Activated naive CD8-positive, alpha-beta T cell treated with anti-CD3 and anti-CD28 coated beads for 36 hours (primary cell): ENCODE data around the gene OR52H1. TPM values are rescaled to one million over a fixed set of nuclear protein-coding genes. Genes with fewer than 3 reads are reported as not detected.

Source experiments
- DNase-seq: peaks from one replicate; pipeline ENCODE4 v3.0.0; 2021
- H3K27ac Mint-ChIP-seq: one replicate; pipeline ENCODE4 v1.8.0; 2022; ENCODE audit warnings: mild to moderate bottlenecking, moderate library complexity, mixed read lengths
- H3K27me3 Mint-ChIP-seq: one replicate; pipeline ENCODE4 v1.8.0; 2022; ENCODE audit warnings: mild to moderate bottlenecking, mixed read lengths
- H3K36me3 Mint-ChIP-seq: one replicate; pipeline ENCODE4 v1.8.0; 2021; ENCODE audit warnings: mild to moderate bottlenecking, mixed read lengths
- H3K4me1 Mint-ChIP-seq: one replicate; pipeline ENCODE4 v1.8.0; 2021; ENCODE audit warnings: mixed read lengths
- H3K4me3 Mint-ChIP-seq: one replicate; pipeline ENCODE4 v1.8.0; 2022; ENCODE audit warnings: mild to moderate bottlenecking, moderate library complexity, mixed read lengths
- H3K9me3 Mint-ChIP-seq: one replicate; pipeline ENCODE4 v1.8.0; 2022; ENCODE audit warnings: mixed read lengths
- total RNA-seq, 2 experiments: library from RNA; stranded (reverse); gene quantifications; one replicate each; pipeline ENCODE4 v1.2.3, GENCODE V29; 2021

The OR52H1 gene
- total RNA-seq, 2 experiments from 2014 or later = not detected

DNA sequence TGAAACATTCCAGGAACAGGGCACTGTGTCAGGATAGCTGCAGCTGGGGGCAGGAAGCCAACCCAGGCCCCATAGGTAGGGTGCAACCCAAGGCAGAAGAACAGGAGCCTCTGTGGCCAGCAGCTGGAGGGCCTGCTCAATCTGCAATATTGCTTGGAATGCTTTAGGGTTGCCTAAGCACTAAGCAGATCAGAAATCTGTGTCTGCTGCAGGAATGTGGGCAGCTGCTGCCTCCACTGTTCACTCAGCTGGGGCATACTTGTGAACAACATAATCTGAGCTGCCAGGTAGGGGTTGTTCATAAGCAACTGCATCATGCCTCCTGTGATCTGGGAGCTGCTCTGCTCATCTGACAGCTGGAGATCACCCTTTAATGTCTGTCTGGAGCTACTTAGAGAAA, 33.5 kb downstream of the OR52H1 start:
- Mint-ChIP-seq H3K4me1 (no peaks in the 10 kb centered on the region), H3K4me3 (no peak overlapping the region), H3K27ac (no peak overlapping the region), H3K36me3 (no peaks in the 10 kb centered on the region), H3K27me3 (no peaks in the 10 kb centered on the region), H3K9me3 (no peaks in the 10 kb centered on the region)
- DNase-seq = no peak

DNA sequence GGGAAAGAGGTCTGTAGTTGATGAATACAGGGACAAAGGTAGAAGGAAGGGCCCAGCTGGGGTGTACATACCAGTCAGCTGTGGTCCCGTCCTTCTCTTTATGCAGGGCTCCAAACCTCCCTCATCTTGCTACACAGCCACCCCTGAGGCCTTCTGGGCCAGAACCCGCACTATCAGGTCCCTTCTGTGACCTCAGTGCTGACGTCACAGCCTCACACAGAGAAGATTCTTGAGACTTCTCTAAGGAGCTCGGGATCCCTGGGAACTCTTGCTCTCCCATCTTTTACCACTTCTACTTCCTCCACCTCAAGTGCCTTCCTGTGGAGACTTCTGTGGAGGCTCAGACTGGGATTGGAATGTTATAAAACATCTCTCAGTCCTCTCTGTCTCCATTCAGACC, 38.5 kb downstream of the OR52H1 start, which contains the start of gene UBQLN3:
Gene UBQLN3 (minus strand): TSS at position 155 of the 400 bp plus-strand sequence. CDS start 399 bp downstream, outside the sequence.
- Mint-ChIP-seq H3K4me3 (no peak within 1 kb of the TSS), H3K27me3 (peaks cover 4% of the 10 kb centered on the region), H3K9me3 (no peaks in the 10 kb centered on the region), H3K4me1 (no peaks in the 10 kb centered on the region), H3K27ac (no peak within 1 kb of the TSS), H3K36me3 (no peaks in the 10 kb centered on the region)
- no peak for DNase-seq

DNA sequence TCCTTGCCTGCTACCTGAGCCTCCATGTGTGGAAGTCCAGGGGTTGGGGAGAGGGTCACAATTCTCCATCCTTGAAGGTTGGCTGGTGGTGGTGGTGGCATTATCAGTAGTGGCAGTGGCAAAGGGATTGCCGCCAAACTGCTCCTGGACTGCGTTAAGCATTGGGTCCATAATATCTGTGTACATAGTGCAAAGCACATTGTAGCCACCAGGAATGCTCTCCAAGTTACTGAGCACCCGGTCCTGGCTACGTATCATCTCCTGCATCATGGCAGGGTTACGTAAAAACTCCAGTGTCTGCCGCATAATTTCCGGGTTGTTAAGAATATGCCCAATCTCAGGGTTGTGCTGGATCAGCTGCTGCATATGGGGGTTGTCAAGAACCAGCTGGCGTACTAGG, 39.7 kb downstream of the OR52H1 start:
- no peak for DNase-seq
- Mint-ChIP-seq H3K36me3 (no peaks in the 10 kb centered on the region), H3K4me1 (no peaks in the 10 kb centered on the region), H3K4me3 (no peak overlapping the region), H3K27me3 (peaks cover 4% of the 10 kb centered on the region), H3K9me3 (no peaks in the 10 kb centered on the region), H3K27ac (no peak overlapping the region)

DNA sequence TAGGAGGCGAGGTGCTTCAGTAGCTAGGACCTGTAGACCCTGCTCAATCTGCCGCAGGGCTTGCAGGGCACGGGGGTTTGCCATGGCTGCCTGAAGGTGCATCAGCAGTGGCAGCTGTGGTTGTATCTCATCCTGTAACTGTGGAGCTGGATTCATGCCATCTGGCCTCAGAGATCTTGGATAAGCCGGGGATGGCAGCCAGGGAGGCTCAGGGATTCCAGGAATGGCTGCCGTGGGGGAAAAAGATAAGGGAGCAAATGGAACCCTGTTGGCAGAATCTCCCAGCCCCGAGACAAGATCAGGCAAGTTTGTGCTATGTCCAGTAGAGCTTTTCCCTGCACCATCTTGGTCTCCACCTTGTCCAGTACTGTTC, 40.4 kb downstream of the OR52H1 start:
- no peak for DNase-seq
- H3K9me3 Mint-ChIP-seq = no peaks in the 10 kb centered on the region

DNA sequence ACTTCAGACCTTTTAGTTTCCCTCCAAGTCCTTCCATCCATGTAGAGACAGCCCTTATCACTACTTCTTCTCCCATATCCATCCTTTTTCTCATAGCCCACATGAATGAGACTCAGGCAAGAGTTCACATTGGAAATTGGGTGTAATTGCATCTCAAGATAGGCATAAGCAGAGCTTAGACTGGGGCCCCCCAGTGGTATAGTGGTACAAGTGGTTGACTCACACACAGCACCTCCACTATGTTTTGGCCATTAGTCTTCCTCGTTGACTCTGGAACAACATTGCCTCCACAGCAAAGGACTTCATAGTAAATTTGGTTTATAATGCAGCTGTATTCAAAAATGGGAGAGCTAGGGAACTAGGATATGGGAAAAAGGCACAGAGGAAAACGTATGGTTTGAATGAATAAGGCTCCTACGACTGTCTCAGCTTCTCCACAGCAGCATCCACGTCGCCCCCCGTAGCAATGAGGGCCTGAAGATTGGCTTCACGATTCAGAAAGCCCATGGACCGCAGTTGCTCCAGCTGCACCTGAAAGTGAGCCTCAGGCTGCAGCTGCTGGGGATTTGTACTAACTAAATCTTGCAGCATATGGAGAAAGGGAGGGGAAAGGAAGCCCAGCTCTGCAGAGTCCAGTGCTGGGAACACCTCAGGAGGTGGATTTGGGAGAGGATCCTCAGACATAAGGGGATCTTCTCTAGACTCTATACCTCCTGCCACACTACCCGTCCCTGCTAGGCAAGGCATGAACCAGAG, 41.0 kb downstream of the OR52H1 start:
- no peak for DNase-seq
- Mint-ChIP-seq H3K27ac (no peak overlapping the region), H3K4me3 (no peak overlapping the region), H3K9me3 (no peaks in the 10 kb centered on the region), H3K27me3 (peaks cover 4% of the 10 kb centered on the region), H3K4me1 (no peaks in the 10 kb centered on the region), H3K36me3 (no peaks in the 10 kb centered on the region)

More for the DNA sequence above, 40.4 kb downstream of the OR52H1 start:
- peaks cover 4% of the 10 kb centered on the region for H3K27me3 Mint-ChIP-seq
- H3K27ac Mint-ChIP-seq = no peak overlapping the region
- no peak overlapping the region for H3K4me3 Mint-ChIP-seq
- no peaks in the 10 kb centered on the region for H3K36me3 Mint-ChIP-seq
- no peaks in the 10 kb centered on the region for H3K4me1 Mint-ChIP-seq

DNA sequence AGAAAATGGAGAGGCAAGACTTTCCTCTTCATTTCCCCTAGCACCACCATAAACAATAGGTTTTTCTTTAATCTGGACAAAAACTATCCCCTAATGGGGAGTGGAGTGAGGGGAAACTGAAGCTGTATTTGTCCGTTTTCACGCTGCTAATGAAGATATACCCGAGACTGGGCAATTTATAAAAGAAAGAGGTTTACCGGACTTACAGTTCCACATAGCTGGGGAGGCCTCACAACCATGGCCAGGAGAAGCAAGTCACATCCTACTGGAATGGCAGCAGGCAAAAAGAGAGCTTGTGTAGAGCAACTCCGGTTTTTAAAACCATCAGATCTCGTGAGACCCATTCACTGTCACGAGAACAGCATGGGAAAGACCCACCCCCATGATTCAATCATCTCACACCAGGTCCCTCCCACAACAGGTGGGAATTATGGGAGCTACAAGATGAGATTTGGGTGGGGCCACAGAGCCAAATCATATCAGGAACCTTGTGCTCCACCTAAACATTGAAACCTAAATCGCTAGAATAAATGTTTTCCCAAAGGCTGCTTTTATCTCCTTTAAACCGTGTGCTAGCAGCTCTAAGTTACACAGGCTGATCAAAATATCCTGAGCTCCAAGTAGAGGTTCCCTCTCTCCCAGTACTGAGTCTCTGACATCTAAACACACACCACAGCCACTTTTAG, 42.8 kb downstream of the OR52H1 start:
- no peaks in the 10 kb centered on the region for H3K4me1 Mint-ChIP-seq
- H3K27ac Mint-ChIP-seq = no peak overlapping the region
- no peak for DNase-seq
- no peak overlapping the region for H3K4me3 Mint-ChIP-seq
- H3K36me3 Mint-ChIP-seq = no peaks in the 10 kb centered on the region
- peaks cover 4% of the 10 kb centered on the region for H3K27me3 Mint-ChIP-seq
- no peaks in the 10 kb centered on the region for H3K9me3 Mint-ChIP-seq

DNA sequence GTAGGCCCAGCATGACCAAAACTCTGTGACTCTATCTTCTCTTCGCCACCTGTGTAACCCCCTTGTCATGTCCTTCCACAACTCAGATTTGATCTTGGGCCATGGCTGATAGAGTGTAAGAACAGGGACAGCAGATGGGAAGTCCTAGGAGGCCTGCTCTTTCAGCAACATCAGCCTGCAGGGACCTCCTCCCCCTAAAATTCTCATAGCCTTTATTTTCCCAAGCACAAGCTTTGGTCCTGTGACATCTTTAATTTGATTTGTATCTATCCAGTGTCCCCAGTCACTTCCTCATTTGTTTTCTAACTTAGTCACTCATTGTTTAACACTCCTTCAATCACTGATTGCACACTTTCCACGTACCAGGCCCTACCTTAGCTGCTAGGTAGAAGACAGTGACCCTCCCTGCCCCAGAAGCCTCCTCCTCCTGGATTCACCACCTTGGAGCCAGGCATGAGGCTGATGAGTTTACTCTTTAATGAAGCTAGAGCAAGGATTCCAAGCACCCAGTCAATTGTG, 43.9 kb downstream of the OR52H1 start:
- Mint-ChIP-seq H3K4me3 (no peak overlapping the region), H3K36me3 (no peaks in the 10 kb centered on the region), H3K9me3 (no peaks in the 10 kb centered on the region), H3K4me1 (no peaks in the 10 kb centered on the region), H3K27ac (no peak overlapping the region), H3K27me3 (peaks cover 4% of the 10 kb centered on the region)
- DNase-seq = no peak

DNA sequence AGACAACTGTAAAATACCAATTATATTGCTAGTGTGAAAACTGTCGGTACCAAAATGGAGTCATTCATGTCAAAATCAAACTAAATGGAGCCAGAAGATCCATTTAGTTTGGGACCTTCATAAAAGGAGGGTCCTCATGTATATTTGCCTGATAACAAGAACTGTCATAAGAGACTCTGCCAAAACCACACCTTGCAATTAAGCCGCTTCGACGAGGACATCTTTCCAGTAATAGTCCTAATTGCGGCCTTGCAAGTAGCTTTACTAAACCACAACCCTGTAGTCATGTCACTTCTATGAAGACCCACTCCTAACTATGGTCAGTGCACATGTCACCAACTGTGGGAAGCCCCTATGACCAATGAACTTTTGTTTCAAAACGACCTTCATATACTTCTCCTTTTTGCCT, 47.9 kb downstream of the OR52H1 start:
- no peaks in the 10 kb centered on the region for H3K4me1 Mint-ChIP-seq
- no peaks in the 10 kb centered on the region for H3K9me3 Mint-ChIP-seq
- H3K36me3 Mint-ChIP-seq = no peaks in the 10 kb centered on the region
- no peak overlapping the region for H3K4me3 Mint-ChIP-seq
- no peak for DNase-seq
- no peaks in the 10 kb centered on the region for H3K27me3 Mint-ChIP-seq
- H3K27ac Mint-ChIP-seq = no peak overlapping the region

DNA sequence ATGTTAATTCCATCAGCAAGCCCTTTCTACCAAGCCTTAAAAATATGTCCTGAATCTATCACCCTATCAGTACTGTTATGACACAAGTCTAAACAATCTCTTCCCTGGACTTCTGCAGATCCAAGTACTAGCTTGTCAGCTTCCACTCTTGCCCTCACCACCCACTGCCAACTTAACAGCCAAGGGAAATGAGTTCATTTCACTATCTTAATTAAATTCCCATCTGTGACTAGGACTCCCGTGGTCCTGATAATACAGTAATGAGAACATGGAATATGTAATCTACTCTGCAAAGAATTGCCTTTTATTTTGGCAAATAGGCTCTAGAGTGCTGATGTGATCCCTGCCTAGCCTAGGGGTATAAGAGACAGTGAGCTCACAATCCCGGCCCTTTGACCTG, 48.7 kb downstream of the OR52H1 start:
- H3K4me1 Mint-ChIP-seq = no peaks in the 10 kb centered on the region
- H3K36me3 Mint-ChIP-seq = no peaks in the 10 kb centered on the region
- no peak overlapping the region for H3K27ac Mint-ChIP-seq
- DNase-seq = no peak
- H3K4me3 Mint-ChIP-seq = no peak overlapping the region
- no peaks in the 10 kb centered on the region for H3K27me3 Mint-ChIP-seq
- no peaks in the 10 kb centered on the region for H3K9me3 Mint-ChIP-seq

Other genes starting within 250 kb of the OR52H1 start
- not detected for gene OR51B4, start 246.6 kb downstream of the OR52H1 start, total RNA-seq
- not detected for gene OR51B2, start 224.2 kb downstream of the OR52H1 start, total RNA-seq
- not detected for gene OR51B5, start 205.0 kb downstream of the OR52H1 start, total RNA-seq
- gene OR51B6, start 197.0 kb downstream of the OR52H1 start, total RNA-seq = not detected
- gene OR51M1, start 164.7 kb downstream of the OR52H1 start, total RNA-seq = not detected
- gene OR51Q1, start 126.4 kb downstream of the OR52H1 start, total RNA-seq = not detected
- not detected for gene OR51I1, start 107.0 kb downstream of the OR52H1 start, total RNA-seq
- not detected for gene OR51I2, start 99.2 kb downstream of the OR52H1 start, total RNA-seq
- not detected for gene OR52D1, start 59.9 kb downstream of the OR52H1 start, total RNA-seq
- gene UBQLN3, start 38.6 kb downstream of the OR52H1 start, total RNA-seq = not detected
- under 1 TPM in 1 of 2 experiments, not detected in 1; 0.19 TPM for gene UBQLNL, start 31.8 kb downstream of the OR52H1 start, total RNA-seq
- gene OR52B6, start 32.3 kb upstream of the OR52H1 start, total RNA-seq = not detected
- gene TRIM6, start 48.1 kb upstream of the OR52H1 start, total RNA-seq = 1 to 10 TPM in 1 of 2 experiments, under 1 TPM in 1; 0.89 to 1.4 TPM
- gene TRIM34, start 76.5 kb upstream of the OR52H1 start, total RNA-seq = 1 to 10 TPM; 6.1 to 7.8 TPM
- gene TRIM5, start 136.5 kb upstream of the OR52H1 start, total RNA-seq = 10 to 100 TPM; 18.7 to 20.3 TPM
- gene TRIM22, start 141.2 kb upstream of the OR52H1 start, total RNA-seq = 100 to 1,000 TPM; 141 to 143 TPM
- gene OR56B1, start 187.9 kb upstream of the OR52H1 start, total RNA-seq = under 1 TPM; 0.10 to 0.16 TPM
- under 1 TPM; 0.35 to 0.40 TPM for gene OR52N4, start 205.7 kb upstream of the OR52H1 start, total RNA-seq
- gene OR52N5, start 234.8 kb upstream of the OR52H1 start, total RNA-seq = not detected
- gene OR52N1, start 242.7 kb upstream of the OR52H1 start, total RNA-seq = not detected